B cell (primary cell): ENCODE measurements around the gene ATRNL1. TPM values are rescaled to one million over a fixed set of nuclear protein-coding genes. Genes with fewer than 3 reads are reported as not detected.

Experiments
- ATAC-seq: fragments of 200-7000 bp; cut with Tn5 transposase; one replicate; pipeline ENCODE4 v1.10.0; 2021; ENCODE audit warnings: low read depth, mild to moderate bottlenecking, moderate number of reproducible peaks, moderate library complexity
- CTCF ChIA-PET: fragments of 350-600 bp; sonication (Branson Sonifier 250); formaldehyde crosslinking; loops from one replicate; lab custom pipeline; 2021; ENCODE audit warnings: antibody characterized with exemption, inconsistent platforms; lab: Charles Lee
- POLR2A ChIA-PET: fragments of 350-600 bp; sonication (Branson Sonifier 250); formaldehyde crosslinking; loops from one replicate; lab custom pipeline; 2021; ENCODE audit warnings: antibody characterized with exemption; lab: Charles Lee
- DNase-seq: peaks from one replicate; pipeline ENCODE4 v3.0.0; 2013
- H2AFZ ChIP-seq: 2 replicates; pipeline ENCODE4 v1.6.1; 2012; ENCODE audit warnings: mild to moderate bottlenecking, low read depth, low read length; ENCODE audit not compliant: insufficient read depth, poor library complexity, severe bottlenecking
- H3K27ac ChIP-seq, 2 donors: 1 replicate in 1 of 2; 2 replicates in 1 of 2; pipeline ENCODE4 v1.5.1; 2012 to 2013; ENCODE audit warnings: low read length in 2 of 2, mild to moderate bottlenecking in 2 of 2, moderate library complexity in 1 of 2
- H3K27me3 ChIP-seq, 4 experiments: fragments of 200-600 bp in 1 of 4; sonication (generic) in 1 of 4; replicated peaks in 1 of 4; 1 replicate in 2 of 4; 2 replicates in 2 of 4; pipeline versions ENCODE4 v1.6.1 to v1.7.0; 2013 to 2016; ENCODE audit warnings: low read length in 3 of 4, mild to moderate bottlenecking in 2 of 4, mixed read lengths in 1 of 4, moderate library complexity in 1 of 4; ENCODE audit not compliant: insufficient read depth in 4 of 4, control insufficient read depth in 3 of 4; ENCODE audit errors: control extremely low read depth in 1 of 4
- H3K36me3 ChIP-seq, 2 experiments: replicated peaks in 1 of 2; 1 replicate in 1 of 2; 2 replicates in 1 of 2; pipeline versions ENCODE4 v1.6.1 to v1.7.1; 2013; ENCODE audit warnings: low read length in 1 of 2; ENCODE audit not compliant: insufficient read depth in 2 of 2, control insufficient read depth in 1 of 2; ENCODE audit errors: control extremely low read depth in 1 of 2, extremely low read depth in 1 of 2
- H3K4me1 ChIP-seq, 2 donors: fragments of 200-600 bp in 1 of 2; sonication (generic) in 1 of 2; 1 replicate in 1 of 2; 2 replicates in 1 of 2; pipeline versions ENCODE4 v1.5.1 to v1.6.1; 2013 to 2017; ENCODE audit warnings: low read length in 2 of 2; ENCODE audit not compliant: control insufficient read depth in 2 of 2, insufficient read depth in 2 of 2
- H3K4me2 ChIP-seq: replicated peaks from 2 replicates; pipeline ENCODE3; 2012; ENCODE audit warnings: mild to moderate bottlenecking, low read depth, low read length; ENCODE audit not compliant: poor library complexity, severe bottlenecking
- H3K4me3 ChIP-seq, 5 experiments: fragments of 200-600 bp in 1 of 5; sonication (generic) in 1 of 5; 1 replicate in 3 of 5; 2 replicates in 2 of 5; pipeline versions ENCODE4 v1.5.1 to v1.7.0; 2011 to 2016; ENCODE audit warnings: low read length in 4 of 5, mild to moderate bottlenecking in 4 of 5, low read depth in 2 of 5, control low read depth in 1 of 5, moderate library complexity in 1 of 5; ENCODE audit not compliant: insufficient read depth in 1 of 5; ENCODE audit errors: control extremely low read depth in 1 of 5, extremely low read depth in 1 of 5
- H3K79me2 ChIP-seq: fragments of 200-600 bp; sonication (generic); one replicate; pipeline ENCODE4 v1.6.0; 2016; ENCODE audit warnings: low read length; ENCODE audit not compliant: control insufficient read depth, insufficient read depth
- H3K9ac ChIP-seq: fragments of 200-600 bp; sonication (generic); 2 replicates; pipeline ENCODE4 v1.6.1; 2017; ENCODE audit warnings: mild to moderate bottlenecking, low read length, moderate library complexity
- H3K9me3 ChIP-seq, 3 donors: one replicate each; pipeline versions ENCODE4 v1.6.1 to v1.7.1; 2013; ENCODE audit warnings: low read length in 2 of 3; ENCODE audit not compliant: control insufficient read depth in 2 of 3, insufficient read depth in 1 of 3; ENCODE audit errors: control extremely low read depth in 1 of 3
- H4K20me1 ChIP-seq: 2 replicates; pipeline ENCODE4 v1.6.0; 2012; ENCODE audit warnings: mild to moderate bottlenecking, low read length; ENCODE audit not compliant: insufficient read depth, control insufficient read depth, poor library complexity, severe bottlenecking
- H3K27ac Mint-ChIP-seq: one replicate; pipeline ENCODE4 v1.8.0; 2021; ENCODE audit warnings: mixed read lengths
- H3K27me3 Mint-ChIP-seq: one replicate; pipeline ENCODE4 v1.8.0; 2021; ENCODE audit warnings: mixed read lengths
- H3K4me1 Mint-ChIP-seq: one replicate; pipeline ENCODE4 v1.8.0; 2021; ENCODE audit warnings: mixed read lengths
- H3K4me3 Mint-ChIP-seq: one replicate; pipeline ENCODE4 v1.8.0; 2021; ENCODE audit warnings: mixed read lengths
- H3K9me3 Mint-ChIP-seq: one replicate; pipeline ENCODE4 v1.8.0; 2022; ENCODE audit warnings: mixed read lengths; ENCODE audit not compliant: insufficient read depth
- EZH2 ChIP-seq: IDR thresholded peaks from 2 replicates; pipeline ENCODE4 v1.6.1; 2012; ENCODE audit warnings: borderline replicate concordance, low read depth, mild to moderate bottlenecking, moderate library complexity, low read length; ENCODE audit not compliant: insufficient read depth, poor library complexity, severe bottlenecking
- WGBS: methylation state at CpG from one replicate; pipeline ENCODE4 v1.1.5; 2013; ENCODE audit warnings: missing lambda C conversion rate; ENCODE audit not compliant: insufficient coverage; 5-methylcytosine and 5-hydroxymethylcytosine counted together
- intact Hi-C: fragments of 100-400 bp; cut with micrococcal nuclease; formaldehyde crosslinking; loops from one replicate; pipeline ENCODE4 v1.10.0; 2022
- polyA plus RNA-seq: library from polyadenylated mRNA; depleted of rRNA; stranded (reverse); fragments of >200 nt; gene quantifications from 2 replicates; pipeline ENCODE4 v1.2.3, GENCODE V29; 2012
- total RNA-seq, 2 donors: library from RNA; stranded (reverse); fragments of 120-200 nt in 1 of 2; gene quantifications; 1 replicate in 1 of 2; 2 replicates in 1 of 2; pipeline versions ENCODE4 v1.2.3 to v1.2.4, GENCODE V29; 2013 to 2022
- TF ChIP-seq, protein P1 (sequence below): fragments of 200-600 bp; IDR thresholded peaks from one replicate; pipeline ENCODE4 v1.8.0; 2022; ENCODE audit warnings: antibody characterized with exemption, mild to moderate bottlenecking

The ATRNL1 gene
- total and polyA plus RNA-seq, 2 donors (not counting 1 experiment from before 2014, with no cell fraction given), result 0.24 to 2.2 TPM

DNA sequence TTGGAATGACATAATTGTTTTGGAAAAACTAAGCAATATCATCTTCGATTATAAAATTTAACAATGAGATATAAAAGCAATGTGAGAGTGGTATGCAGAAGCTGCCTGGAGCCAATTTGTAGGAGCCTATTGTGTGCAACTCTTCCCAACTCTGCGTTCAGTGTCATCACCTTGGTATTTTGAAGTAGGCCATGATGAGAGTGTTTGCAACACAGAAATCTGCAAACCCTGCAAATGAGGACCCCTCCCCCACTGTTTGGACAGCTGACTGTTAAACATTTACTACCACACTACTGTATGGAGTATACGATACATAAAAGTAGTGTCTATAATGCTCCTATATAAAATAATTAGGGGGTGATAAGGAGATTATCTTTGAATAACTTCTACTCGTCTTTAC lies 531.3 kb downstream of the ATRNL1 start:
- no peak for ATAC-seq
- Histone ChIP-seq H3K4me1 (no peaks in the 10 kb centered on the region), H3K36me3 (no peaks in the 10 kb centered on the region), H3K27me3 (no peaks in the 10 kb centered on the region), H3K9me3 (no peaks in the 10 kb centered on the region), H3K9ac (no peak overlapping the region), H3K27ac (no peak overlapping the region), H3K4me3 (no peak overlapping the region), H3K79me2 (no peaks in the 10 kb centered on the region), H4K20me1 (no peaks in the 10 kb centered on the region), H3K4me2 (no peak overlapping the region), H2AFZ (no peak overlapping the region)
- intact Hi-C loops, result no loop called here
- ChIA-PET POLR2A (no interaction called here), CTCF (no interaction called here)
- no peaks in the 10 kb centered on the region for H3K4me1 Mint-ChIP-seq
- H3K27me3 Mint-ChIP-seq, result no peaks in the 10 kb centered on the region
- no CpG with 5 or more reads among the region's 4 CpGs for WGBS
- peaks cover 4% of the 10 kb centered on the region for H3K9me3 Mint-ChIP-seq
- H3K4me3 Mint-ChIP-seq, result no peak overlapping the region
- DNase-seq, result no peak
- H3K27ac Mint-ChIP-seq, result no peak overlapping the region
- TF ChIP-seq, protein P1, sequence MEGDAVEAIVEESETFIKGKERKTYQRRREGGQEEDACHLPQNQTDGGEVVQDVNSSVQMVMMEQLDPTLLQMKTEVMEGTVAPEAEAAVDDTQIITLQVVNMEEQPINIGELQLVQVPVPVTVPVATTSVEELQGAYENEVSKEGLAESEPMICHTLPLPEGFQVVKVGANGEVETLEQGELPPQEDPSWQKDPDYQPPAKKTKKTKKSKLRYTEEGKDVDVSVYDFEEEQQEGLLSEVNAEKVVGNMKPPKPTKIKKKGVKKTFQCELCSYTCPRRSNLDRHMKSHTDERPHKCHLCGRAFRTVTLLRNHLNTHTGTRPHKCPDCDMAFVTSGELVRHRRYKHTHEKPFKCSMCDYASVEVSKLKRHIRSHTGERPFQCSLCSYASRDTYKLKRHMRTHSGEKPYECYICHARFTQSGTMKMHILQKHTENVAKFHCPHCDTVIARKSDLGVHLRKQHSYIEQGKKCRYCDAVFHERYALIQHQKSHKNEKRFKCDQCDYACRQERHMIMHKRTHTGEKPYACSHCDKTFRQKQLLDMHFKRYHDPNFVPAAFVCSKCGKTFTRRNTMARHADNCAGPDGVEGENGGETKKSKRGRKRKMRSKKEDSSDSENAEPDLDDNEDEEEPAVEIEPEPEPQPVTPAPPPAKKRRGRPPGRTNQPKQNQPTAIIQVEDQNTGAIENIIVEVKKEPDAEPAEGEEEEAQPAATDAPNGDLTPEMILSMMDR, result no peak
- no peak for TF ChIP-seq EZH2

DNA sequence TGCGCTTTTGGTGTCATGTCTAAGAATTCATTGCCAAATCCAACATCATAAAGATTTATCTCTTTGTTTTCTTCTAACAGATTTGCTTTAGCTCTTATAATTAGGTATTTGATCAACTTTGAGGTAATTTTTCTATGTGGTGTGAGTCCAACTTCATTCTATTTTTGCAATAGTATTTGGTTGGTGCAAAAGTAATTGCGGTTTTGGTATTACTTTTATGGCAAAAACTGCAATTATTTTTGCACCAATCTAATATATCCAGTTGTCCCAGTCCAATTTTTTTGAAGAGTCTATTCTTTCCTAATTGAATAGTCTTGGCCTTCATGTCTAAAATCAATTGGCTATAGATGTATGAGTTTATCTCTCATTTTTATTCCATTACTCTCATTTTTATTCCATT lies 535.5 kb downstream of the ATRNL1 start:
- H3K4me1 Mint-ChIP-seq, result no peaks in the 10 kb centered on the region
- H3K27ac Mint-ChIP-seq, result no peak overlapping the region
- H3K9ac ChIP-seq, result no peak overlapping the region
- intact Hi-C loops, result no loop called here
- H3K27ac ChIP-seq, result no peak overlapping the region
- H3K9me3 ChIP-seq, result no peaks in the 10 kb centered on the region
- ATAC-seq (no peak), DNase-seq (no peak)
- no peaks in the 10 kb centered on the region for H3K9me3 Mint-ChIP-seq
- no peak overlapping the region for H2AFZ ChIP-seq
- H3K27me3 Mint-ChIP-seq, result no peaks in the 10 kb centered on the region
- ChIA-PET POLR2A (no interaction called here), CTCF (no interaction called here)
- no peak for TF ChIP-seq EZH2
- TF ChIP-seq, protein P1, result no peak
- H3K4me3 Mint-ChIP-seq, result no peak overlapping the region
- no peak overlapping the region for H3K4me3 ChIP-seq
- H3K79me2 ChIP-seq, result no peaks in the 10 kb centered on the region
- H3K4me2 ChIP-seq, result no peak overlapping the region
- no peaks in the 10 kb centered on the region for H3K27me3 ChIP-seq
- H3K36me3 ChIP-seq, result no peaks in the 10 kb centered on the region
- no peaks in the 10 kb centered on the region for H4K20me1 ChIP-seq
- no peaks in the 10 kb centered on the region for H3K4me1 ChIP-seq
- no CpG with 5 or more reads among the region's 2 CpGs for WGBS
